Measurements from ENCODE around the gene PMVK.

PMVK gene

DNA sequence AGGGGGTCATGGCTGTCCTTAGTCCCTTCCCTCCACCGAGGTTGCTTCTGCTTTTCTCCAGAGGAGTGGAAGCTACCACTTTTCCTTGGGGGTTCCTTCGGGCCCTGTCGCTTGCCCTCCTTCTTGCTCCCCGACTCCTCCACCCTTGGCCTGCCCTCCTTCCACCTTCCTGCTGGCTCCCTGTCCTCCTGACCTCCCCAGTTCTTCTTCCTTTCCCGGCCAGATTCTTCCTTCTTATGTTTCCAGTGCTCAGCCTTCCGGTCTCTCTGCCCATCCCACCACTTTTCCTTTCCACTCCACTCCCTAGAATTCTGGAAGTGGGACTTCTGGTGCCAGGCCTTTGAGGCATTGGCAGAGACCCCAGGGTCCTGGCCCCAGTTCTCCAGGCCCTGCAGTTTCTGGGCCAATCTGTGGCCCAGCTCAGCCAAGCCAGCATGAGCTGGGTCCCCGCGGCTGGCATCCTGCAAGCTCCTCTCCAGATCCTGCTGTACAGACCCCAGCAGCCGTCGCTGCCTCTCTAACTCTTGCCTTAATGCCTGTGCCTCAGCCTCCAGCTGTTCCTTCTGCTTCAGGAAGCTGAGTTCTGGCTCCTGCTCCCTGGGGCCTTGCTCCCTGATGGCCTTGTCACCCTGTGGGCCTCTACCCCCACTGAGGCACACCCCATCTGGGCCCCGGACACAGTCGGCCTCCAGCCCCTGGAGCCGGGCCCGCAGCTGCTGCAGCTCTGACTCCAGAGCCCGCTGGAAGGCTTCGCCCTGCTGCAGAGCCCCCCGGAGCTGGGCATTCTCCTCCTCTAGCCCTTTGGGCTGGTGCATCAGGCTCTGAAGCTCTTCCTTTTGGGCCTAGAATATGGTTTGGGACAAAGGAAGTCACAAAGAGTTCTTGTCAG is 9.7 kb upstream of the PMVK start:
- no peak overlapping the region for H3K4me3 ChIP-seq (replicated peaks; ENCODE audit: low read depth, low read length)
- no peak for DNase-seq (ENCODE audit: extremely low read depth, low read depth)
- TF ChIP-seq, protein P1, sequence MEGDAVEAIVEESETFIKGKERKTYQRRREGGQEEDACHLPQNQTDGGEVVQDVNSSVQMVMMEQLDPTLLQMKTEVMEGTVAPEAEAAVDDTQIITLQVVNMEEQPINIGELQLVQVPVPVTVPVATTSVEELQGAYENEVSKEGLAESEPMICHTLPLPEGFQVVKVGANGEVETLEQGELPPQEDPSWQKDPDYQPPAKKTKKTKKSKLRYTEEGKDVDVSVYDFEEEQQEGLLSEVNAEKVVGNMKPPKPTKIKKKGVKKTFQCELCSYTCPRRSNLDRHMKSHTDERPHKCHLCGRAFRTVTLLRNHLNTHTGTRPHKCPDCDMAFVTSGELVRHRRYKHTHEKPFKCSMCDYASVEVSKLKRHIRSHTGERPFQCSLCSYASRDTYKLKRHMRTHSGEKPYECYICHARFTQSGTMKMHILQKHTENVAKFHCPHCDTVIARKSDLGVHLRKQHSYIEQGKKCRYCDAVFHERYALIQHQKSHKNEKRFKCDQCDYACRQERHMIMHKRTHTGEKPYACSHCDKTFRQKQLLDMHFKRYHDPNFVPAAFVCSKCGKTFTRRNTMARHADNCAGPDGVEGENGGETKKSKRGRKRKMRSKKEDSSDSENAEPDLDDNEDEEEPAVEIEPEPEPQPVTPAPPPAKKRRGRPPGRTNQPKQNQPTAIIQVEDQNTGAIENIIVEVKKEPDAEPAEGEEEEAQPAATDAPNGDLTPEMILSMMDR (IDR thresholded peaks at IDR 0.05; ENCODE audit: low read depth, low read length, missing control alignments) = no peak

DNA sequence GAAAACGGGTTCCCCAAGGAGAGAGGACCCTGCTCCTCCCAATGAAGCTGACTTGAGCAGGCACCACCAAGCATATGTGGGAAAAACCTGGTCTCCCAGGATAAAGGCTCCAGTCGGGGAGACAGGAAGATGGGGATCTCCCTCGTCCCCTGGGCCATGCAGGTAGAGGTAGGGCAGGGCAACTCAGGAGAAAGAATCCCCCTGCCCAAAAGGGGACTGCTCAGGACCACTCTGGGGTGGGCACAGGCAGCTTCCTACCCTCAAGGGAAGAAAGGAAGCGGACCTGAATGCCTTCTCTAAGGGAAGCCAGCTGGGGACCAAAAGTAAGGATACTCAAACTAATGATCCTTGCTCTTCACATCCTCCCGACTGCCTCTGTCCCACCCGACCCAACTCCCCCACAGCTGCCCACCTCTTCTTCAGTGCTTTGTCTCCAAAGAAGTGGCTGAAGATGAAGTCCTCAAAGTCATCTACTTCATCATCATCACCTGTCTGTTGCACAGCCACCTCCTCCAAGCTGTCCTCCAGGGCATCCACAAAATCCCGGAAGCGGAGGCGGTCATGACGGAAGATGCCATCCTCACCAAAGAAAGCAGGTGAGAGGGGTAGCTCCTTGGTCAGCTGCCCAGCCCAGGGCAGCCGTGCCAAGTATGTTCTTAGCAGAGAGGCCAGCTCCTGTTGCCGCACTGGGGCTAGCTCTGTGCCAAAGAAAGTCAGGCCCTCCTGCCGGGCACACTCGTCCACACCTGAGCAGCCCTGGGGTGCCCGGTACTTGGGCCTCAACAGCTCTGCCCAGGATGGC is 8.8 kb upstream of the PMVK start:
- DNase-seq (ENCODE audit: extremely low read depth, low read depth) = no peak
- TF ChIP-seq, protein P1 (IDR thresholded peaks at IDR 0.05; ENCODE audit: low read depth, low read length, missing control alignments) = no peak
- H3K4me3 ChIP-seq (replicated peaks; ENCODE audit: low read depth, low read length) = no peak overlapping the region

DNA sequence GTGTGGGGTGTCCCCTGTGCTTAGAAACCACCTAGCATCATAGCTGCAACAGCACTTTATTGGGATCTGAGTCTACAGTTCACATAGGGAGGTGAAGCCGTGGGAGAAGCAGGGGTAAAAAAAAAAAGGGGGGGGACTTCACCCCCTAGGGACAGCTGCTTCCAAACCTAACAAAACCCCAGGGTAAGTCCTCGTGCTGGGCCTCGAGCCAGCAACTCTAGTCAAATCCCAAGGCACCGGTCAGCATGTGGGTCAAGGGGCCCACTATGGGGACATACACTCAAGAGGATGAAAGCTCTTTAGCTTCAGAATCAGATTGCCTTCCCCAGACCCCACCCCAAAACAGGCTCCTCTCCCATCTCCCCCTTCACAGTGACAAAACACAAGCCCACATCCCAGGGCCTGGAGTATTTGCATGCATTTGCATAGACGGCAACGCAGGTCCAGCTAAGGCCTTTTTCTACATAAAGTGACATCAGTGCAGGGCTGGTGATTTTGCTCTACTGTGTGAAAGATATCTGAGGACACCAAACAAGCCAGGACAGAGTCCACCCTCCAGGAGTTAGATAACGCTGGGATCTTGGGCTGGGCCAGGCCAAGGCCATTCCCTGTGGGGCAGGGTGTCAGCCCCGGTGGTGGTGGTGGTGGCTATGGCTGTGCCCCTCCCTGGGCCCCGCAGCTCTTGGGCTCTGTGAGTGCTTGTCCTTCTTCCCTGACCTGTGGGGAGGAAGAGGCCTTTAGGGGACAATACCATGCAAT is 8.1 kb upstream of the PMVK start:
- no peak overlapping the region for H3K4me3 ChIP-seq (replicated peaks; ENCODE audit: low read depth, low read length)
- no peak for DNase-seq (ENCODE audit: extremely low read depth, low read depth)
- TF ChIP-seq, protein P1 (IDR thresholded peaks at IDR 0.05; ENCODE audit: low read depth, low read length, missing control alignments) = no peak

DNA sequence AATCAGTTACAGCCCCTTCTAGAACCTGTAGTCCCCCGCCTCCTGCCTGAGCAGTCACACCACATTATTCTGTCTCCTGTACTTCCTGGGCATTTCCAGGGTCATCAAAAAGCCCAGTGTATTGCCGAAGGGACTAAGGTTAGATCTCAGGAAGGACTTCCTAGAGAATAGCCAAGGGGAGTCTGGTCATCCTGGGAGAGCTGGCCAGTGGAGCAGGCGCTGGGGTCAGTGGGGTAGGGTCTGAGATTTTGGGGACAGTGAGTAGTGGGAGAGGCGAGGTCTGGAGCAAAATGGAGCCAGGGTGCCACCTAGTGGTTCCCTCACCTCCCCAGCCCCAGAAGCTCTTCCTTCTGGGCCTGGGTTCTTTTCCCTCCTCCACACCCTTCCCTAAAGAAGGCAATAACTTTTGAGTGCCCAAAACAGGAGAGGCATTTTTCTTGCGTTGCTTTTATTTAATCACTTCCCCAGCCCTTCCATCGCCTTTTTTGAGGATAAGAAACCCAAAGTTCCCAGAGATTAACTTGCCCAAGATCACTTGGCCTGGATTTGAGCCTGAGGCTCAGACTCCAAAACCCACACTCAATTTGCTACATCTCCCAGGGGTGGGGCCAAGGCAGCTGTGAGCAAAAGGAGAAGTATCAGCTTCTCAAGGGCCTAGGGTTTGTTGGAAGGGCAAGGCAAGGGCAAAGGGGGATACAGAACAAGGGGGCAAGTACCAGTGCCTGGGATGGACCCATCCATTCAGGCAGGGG is 7.3 kb upstream of the PMVK start:
- DNase-seq (ENCODE audit: extremely low read depth, low read depth) = no peak

DNA sequence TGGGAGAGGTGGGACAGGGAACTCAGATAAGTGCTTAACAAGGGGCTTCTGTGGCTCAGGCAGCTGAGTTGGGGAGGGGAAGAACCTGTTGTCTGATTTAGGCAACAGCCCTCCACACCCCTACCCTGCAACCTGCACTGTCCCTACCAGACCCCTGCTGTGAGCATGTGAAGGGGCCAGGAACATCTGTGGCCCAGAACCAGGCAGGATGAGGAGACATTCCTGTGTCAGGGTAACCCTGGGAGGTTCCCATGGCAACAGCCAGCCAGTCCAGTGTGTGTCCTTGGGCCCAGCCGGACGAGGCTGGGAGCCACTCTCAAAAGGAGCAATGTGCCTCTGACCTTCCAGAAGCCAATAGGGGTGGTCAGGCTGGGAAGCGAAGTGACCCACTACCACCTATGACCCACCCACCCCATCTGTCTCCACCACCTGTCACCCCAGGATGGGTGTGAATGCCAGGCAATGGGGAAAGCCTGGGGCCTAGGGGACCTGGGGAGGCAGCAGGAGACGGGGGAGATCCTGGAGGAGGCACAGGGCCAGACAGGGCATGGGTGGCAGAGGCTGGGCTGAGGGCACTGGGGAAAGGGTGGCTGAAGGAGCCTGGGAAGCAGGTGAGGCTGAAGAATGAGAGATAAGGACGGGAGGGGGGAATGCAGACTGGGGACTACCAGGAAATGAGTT is 5.0 kb upstream of the PMVK start:
- H3K4me3 ChIP-seq (replicated peaks; ENCODE audit: low read depth, low read length) = no peak overlapping the region
- no peak for DNase-seq (ENCODE audit: extremely low read depth, low read depth)
- TF ChIP-seq, protein P1 (IDR thresholded peaks at IDR 0.05; ENCODE audit: low read depth, low read length, missing control alignments) = no peak

More for the DNA sequence above, 7.3 kb upstream of the PMVK start:
- H3K4me3 ChIP-seq (replicated peaks; ENCODE audit: low read depth, low read length) = no peak overlapping the region
- TF ChIP-seq, protein P1 (IDR thresholded peaks at IDR 0.05; ENCODE audit: low read depth, low read length, missing control alignments) = peak; percentile 87

All from HFF-Myc (cell line).